NCI-H1694 (cell line): Measurements from ENCODE around the gene C9orf152.

Experiments used
- DNase-seq: peaks from one replicate; lab custom pipeline; 2025; lab: John Stamatoyannopoulos, UW

The C9orf152 gene

DNA sequence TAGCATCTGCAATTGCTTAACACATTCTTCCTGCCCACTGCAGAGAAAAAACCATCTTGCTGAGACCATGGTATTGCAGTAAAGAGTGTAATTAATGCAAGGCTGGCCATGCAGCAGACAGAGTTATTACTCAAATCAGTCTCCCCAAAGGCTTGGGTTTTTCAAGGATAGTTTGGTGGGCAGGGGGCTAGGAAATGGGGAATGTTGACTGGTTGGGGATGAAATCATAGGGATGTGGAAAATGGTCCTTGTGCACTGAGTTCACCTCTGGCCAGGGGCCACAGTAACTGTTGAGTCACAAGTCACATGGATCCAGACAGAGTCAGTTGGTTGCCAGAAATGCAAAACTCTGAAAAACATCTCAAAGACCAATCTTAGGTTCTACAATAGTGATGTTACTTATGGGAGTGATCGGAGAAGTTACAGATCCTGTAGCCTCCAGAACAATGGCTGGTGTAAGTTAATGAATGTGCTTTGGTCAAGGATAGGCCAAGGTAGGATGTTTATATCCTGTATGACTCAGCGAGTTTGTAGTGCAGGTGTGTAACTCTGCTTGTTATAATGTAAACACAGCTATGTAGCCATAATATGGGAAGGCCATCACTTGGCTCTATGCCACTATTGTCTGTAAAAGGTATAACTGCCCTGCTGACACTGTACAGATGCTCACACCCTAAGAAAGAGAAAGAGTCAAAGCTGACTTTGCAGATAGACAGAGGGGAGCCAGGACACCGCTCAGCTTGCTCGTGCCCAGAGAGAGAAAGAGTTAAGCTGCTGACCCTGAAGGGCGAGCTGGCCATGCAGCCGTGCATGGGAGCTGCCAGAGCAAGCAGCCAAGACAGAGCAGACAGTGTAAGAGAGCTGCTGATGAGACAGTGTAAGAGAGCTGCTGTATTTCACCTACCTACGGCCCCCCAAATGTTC lies 27.2 kb downstream of the C9orf152 start:
- no peak for DNase-seq

DNA sequence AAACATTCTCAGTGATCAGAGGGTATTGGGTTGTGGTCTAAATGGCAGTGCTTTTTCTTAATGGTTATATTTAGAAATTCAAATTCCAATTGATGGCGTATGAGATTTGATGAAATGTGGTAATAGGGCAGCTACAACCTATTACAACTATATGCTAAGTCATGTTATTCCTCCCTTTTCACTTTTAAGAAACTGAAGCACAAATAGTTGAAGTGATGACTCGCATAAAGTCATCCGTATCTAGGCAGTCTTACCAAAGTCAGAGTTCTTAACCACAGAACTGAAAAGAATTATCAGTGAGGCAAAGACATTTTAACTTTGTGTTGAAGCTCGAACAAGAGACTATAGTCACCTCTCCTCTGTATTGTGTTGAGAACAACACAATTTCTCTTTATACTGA lies 28.2 kb downstream of the C9orf152 start:
- no peak for DNase-seq

DNA sequence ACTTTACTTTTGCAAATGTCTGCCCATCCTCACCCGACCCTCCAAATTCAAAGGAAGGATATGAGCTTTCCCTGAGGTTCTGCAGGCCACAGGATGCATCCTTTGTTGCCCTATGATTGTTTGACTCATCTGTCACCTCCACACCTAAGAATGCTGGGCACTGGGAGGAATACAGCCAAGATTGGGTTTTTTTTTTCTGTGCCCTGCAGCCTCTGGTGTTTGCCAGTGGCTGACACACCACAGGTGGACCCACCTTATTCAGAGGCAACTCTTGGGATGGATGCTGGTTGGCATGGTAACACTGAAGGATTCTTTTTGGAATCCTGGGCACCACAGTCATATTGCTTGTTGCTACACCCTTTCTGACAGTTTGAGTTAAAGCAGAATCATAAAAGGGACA lies 29.7 kb downstream of the C9orf152 start:
- DNase-seq, result no peak

DNA sequence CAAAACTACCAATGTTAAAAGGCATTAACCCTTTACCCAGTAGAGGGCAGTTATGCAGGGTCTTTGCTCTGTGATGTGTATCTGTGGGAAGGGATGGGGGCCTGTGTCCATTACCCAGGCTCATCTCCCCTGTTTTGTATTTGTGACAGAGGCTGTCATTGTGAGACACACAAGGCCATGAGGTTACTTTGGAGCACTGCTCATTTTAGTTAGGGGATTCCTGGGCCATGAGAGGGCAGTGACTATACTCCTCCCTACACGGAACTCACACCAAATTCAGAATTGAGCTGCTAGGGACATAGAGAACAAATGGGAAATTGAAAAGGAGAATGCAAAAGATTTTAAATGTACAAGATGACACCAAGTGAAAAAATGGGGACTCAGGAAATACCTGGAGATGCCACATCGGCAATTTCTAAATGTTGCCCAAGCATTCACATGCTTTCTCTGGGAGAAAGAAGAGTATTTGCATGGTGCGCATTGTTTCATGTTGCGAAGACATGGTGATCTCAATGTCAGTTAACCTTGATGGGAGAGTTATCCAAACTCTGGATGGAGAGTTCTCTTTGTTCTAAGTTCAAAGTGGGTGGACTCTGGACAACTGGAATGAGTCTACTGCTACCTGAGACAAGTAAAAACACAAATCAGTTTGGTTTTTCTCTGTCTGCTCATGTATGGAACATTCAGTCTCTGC lies 32.5 kb downstream of the C9orf152 start:
- DNase-seq, result no peak

DNA sequence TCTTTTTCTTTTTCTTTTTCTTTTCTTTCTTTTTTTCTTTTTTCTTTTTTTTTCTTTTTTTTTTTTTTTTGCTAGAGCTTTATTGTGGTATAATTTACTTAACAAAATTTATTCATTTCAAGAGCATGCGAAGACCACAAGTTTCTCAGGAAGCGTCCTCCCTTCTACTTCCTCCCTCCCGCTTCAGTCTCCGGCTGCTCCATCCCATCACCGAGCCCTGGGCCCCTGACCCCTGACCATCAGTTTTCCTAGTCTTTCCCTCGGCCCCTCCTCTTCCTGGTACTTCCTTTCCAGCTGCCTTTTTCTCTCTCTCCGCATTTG lies 34.7 kb downstream of the C9orf152 start:
- no peak for DNase-seq

DNA sequence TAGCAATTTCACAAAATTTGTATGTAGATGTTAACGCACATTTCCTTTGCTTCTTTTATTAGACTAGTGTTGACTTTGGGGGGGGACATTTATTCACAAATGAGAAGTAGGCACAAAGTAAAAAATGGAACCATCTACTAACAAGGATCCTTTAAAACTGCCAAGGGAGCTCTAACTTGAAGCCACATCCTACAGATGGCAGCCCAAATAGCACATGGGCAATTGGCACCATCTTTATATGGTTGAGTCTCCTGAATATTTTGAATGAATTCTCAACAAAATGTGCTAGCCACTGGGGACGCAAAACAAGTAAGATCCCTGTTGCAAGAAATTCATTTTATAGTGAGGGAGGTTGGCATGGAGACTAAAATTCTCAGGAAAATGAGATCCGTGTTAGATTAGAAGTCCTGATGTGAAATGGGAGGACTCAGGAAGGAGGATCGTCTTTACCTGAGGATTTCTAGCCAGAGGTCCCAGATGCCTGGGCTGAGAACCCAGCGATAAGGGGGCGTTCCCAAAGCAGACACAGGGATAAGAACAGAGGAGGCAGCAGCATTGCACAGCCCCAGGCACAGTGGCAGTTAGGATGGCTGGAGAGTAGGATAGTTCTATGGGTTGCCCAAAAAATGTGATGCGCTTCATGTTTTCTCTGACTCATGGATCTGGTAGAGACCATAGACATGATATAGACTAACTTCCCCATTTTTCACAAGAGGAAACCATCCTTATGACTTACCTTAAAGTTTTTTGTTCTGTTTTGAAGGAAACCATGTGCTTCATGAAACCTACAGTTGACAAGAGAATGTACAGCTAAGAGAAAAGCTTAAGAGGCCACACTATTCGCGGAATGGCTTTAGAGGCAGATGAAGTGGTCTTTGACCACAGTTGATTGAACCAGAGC lies 37.4 kb downstream of the C9orf152 start:
- no peak for DNase-seq

DNA sequence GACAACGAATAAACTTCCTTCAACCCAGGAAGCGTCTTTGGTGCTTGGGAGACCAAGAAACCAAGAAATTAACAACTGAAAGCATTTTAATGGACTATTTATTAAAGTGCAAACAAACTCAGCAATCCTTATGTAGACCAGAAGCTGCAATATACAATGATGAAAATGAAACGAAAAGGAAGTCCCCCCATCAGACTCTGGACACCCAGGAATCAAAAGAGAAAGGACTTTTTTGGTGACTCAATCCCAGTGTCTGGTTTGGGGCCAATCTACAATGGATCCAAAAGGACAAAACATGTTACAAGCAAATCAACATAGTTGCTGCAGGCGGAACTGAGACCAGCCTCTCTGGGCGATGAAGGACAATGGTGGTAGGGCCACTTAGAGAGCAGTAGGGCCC lies 39.5 kb downstream of the C9orf152 start:
- DNase-seq, result no peak

DNA sequence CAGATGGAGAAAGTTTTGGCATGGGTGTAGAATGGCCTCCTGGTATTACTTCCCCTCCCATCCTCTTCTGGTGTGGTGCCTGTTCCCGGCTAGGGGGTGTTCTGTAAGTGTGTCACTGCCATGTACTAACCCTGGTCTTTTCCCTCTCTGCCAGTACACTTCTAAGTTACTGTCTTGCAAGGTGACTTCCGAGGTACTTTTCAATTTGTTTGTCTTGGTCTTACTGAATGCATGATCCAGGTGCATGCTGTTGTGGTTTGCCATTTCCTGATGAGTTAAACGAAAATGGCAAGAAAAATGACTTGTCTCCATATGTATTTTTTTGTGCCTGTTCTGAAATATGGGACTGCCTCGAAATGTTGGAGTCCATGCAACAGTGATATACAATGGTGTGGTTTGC lies 46.0 kb downstream of the C9orf152 start:
- DNase-seq, result no peak

DNA sequence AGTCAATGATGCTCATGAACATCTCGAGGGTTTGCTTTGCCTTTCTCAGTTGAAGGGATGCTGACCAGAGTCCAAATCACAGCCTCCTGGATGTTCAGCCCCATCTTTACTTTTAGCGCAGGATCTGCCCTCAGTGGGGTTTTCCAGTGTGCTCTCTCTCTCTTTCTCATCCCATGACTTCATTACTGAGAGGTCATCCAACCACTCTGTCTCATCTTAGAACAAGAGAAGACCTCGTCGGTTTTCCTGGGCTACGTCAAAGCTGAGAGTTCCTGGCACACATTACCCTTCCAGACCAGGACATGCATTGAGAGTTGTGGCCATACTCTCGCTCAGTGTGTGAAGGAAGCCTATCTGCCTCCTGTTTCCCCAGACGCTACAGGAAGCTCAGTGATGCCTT lies 47.3 kb downstream of the C9orf152 start:
- no peak for DNase-seq

DNA sequence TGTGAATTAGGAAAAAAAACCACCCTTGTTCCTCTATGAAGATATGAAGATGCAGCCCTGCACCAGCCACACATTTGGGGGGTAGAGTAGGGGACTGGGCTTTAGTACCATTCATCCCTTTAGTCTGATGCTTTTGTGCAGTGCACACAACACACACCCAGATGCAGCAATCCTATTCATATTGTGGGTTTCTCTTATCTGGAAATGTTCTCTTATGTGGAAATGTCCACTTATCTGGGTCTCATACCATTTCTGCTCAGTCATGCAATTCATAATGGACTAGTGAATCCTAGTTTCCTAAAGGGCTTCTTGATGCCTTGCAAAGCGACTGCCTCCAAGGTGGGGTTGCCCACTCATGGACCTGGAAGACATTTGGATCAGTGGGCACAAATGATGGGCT lies 47.8 kb downstream of the C9orf152 start:
- no peak for DNase-seq

DNA sequence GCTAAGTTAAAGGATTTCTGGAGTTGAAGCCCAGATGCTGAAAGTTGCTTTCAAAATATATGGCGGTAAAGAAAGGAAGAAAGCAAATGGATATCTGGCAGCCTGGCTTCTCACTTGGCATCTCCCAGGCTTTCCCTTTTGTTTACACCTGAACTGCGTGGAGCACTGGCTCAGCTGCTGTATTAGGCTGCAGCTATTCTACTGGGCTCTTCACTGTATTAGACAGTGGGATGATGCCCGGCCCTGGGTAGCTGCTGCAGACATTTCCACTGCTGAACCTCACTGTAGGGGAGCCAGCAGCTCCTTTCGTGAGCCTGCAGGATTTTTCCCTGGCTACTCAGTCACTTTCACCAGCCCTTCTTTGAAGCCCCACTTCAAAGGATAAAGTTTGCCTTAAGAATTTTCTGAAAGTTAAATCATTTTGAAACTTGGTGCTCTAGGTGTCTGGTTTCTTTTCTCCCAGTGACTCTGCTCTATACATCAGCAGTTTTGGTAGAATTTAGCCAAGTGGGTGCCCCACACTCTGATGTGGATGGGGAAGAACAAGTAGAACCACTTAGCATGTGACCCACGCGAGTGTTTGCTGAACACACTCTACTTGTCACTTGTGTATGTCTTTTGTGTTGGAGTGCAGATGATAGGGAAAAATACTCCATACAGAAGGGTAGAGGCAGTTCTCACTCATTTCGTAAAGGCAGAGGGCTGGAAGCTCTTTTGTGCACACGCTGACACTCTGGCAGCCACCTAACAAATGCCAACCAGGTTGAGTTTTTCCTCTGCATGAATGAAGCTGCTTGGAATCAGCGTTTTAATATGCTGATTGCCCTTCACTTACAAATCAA lies 49.9 kb downstream of the C9orf152 start:
- no peak for DNase-seq

DNA sequence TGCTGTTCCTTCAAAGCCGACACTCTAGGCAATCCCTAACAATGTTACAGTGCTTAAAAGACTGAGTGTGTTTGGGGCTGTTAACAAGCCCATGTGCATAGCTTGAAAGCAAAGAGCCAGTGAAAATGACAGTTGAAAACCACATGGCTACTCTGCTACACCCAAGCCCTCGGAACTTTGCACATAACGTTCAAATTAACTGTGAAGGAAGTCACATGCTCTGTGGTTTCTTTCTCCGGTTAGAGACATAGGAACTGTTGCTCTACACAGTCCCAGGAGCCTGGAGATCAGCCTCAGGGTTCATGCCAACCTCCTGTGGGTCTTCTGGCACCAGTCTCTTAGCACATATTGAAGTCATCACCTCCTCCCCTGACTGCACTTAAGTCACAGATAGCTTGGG lies 51.1 kb downstream of the C9orf152 start:
- no peak for DNase-seq

DNA sequence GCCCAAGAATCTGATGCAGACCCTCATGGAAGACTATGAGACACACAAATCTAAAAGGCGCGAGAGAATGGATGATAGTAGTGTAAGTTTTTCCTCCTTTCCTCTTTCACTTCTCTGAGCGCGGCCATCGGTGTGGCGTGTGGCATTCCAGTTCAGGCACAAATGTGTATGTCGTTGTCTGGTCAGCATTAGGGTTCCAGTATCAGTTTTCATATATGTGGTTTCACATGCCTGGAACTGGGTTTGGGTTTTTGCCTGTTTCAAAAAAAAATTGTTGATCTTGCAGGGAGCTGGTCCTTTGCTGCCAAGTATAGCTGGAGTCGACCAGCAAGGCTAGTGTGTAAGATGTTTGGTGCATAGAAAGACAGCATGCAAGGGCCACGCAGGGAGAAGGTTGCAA lies 51.5 kb downstream of the C9orf152 start:
- DNase-seq, result no peak

DNA sequence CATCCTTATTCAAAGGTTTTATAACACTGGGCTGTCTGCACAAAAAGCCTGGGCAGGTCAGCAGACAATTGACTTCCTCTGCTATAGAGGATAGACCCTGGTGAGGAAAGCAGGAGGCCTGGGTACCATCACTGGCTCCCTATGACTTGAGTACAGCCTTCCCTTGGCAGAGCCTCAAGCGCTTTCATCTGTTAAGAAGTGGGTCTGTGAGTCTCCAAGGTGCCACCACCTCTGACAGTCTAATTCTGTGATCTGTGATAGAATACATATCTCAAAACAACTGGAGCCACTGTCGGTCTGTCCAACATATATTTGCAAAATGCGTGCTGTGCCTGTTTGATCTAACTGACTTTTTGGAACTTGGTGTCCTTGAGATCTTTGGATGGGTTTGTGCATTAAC lies 52.2 kb downstream of the C9orf152 start:
- no peak for DNase-seq

DNA sequence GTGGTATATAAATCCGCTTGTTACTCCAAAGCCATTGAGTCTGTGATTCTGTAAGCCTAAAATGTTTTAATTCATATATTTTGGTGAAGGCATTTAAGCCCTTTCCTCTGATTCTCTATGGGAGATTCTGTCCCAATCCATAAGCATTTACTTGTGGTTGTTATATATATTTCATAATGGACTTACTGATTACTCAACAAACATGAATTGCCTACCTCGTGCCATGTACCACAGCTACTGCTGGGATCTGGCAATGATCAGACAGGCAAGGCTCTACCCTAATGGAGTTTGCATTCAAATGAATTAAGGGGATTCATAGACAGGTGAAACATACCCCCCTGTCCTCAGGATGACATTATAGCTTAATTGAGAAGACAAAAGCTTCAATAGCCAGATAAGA lies 54.5 kb downstream of the C9orf152 start:
- DNase-seq, result no peak

DNA sequence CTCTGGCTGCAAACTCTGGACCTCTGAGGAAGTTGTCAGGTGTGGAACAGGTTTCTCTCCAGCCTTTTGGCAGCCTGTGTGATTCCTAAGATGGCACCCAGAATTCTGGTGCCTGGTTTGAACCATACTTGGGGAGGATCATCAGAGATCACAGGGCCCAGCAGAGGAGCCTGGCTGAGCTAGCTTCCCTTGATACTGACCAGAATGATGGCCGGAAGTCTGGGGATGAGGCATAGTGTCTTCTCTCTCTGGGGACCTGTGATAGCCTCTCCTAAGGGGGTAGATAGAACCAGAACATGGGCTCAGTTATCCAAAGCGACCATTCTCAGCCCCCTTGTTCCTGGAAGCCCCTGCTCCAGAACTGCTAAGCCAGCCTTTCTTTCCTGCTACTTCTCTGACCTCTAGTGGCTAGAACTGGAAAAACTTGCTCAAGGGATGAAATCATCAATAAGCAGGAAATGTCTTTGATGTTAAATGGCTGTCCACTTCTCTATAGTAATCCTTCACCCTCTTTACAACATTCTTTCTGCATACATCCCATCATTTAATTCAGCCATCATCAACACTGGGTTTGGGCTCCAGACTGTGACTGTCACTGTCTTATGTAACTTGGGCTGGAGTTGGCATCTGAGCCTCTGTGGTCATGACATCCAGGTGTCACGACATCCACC lies 55.1 kb downstream of the C9orf152 start:
- DNase-seq, result peak; percentile 60
